ENCODE data around the gene TPBGL.

Gene TPBGL

GRCh38 chr11:75240311-75241035 is at the start of gene TPBGL:
Gene TPBGL, plus strand, starts transcription at chr11:75240774. Its CDS starts 276 bp downstream, at chr11:75241050.
- no peak for DNase-seq

GRCh38 chr11:75191330-75191717 is 49.2 kb upstream of the TPBGL start:
- DNase-seq = no peak

GRCh38 chr11:75193271-75193670 is 47.3 kb upstream of the TPBGL start:
- no peak for DNase-seq

GRCh38 chr11:75193711-75194110 is 46.9 kb upstream of the TPBGL start:
- DNase-seq = no peak

- no peak for DNase-seq
Observed at GRCh38 chr11:75194147-75194546, 46.4 kb upstream of the TPBGL start.

- DNase-seq = no peak
Observed at GRCh38 chr11:75195167-75195962, 45.2 kb upstream of the TPBGL start.

- DNase-seq = no peak
Observed at GRCh38 chr11:75196426-75196825, 44.1 kb upstream of the TPBGL start.

- DNase-seq = no peak
Observed at GRCh38 chr11:75197512-75198277, 42.9 kb upstream of the TPBGL start.

GRCh38 chr11:75198278-75198973 is 42.1 kb upstream of the TPBGL start:
- DNase-seq = no peak

GRCh38 chr11:75199412-75199955 is 41.1 kb upstream of the TPBGL start:
- DNase-seq = no peak

GRCh38 chr11:75200051-75200450 is 40.5 kb upstream of the TPBGL start:
- DNase-seq = no peak

GRCh38 chr11:75200531-75200930 is 40.0 kb upstream of the TPBGL start:
- no peak for DNase-seq

GRCh38 chr11:75201771-75202170 is 38.8 kb upstream of the TPBGL start:
- no peak for DNase-seq

- no peak for DNase-seq
Observed at GRCh38 chr11:75202195-75202594, 38.4 kb upstream of the TPBGL start.

- no peak for DNase-seq
Observed at GRCh38 chr11:75203138-75203537, 37.4 kb upstream of the TPBGL start.

- no peak for DNase-seq
Observed at GRCh38 chr11:75203641-75204011, 36.9 kb upstream of the TPBGL start.

- DNase-seq = no peak
Observed at GRCh38 chr11:75204012-75204674, 36.4 kb upstream of the TPBGL start.

- peak; percentile 84 for DNase-seq
Observed at GRCh38 chr11:75204685-75205563, 35.6 kb upstream of the TPBGL start.

GRCh38 chr11:75205564-75206020 is 35.0 kb upstream of the TPBGL start:
- DNase-seq = no peak

GRCh38 chr11:75208446-75208845 is 32.1 kb upstream of the TPBGL start:
- DNase-seq = no peak

GRCh38 chr11:75212411-75212810 is 28.2 kb upstream of the TPBGL start:
- DNase-seq = no peak

Data from kidney glomerular epithelial cell (primary cell).